Measurements from ENCODE around the gene LRRC47.

The LRRC47 gene

GRCh38 chr1:3838788-3839187, 42.5 kb upstream of the LRRC47 start:
- Histone ChIP-seq H3F3A (ENCODE audit: control insufficient read depth, insufficient read depth) (0 out of 2 replicates have a peak, but pooled peaks cover 2% of the 10 kb centered on the region), H3K4me1 (ENCODE audit: control insufficient read depth, low read length) (peaks cover 22% of the 10 kb centered on the region), H3K36me3 (ENCODE audit: control insufficient read depth, low read length) (peaks cover 63% of the 10 kb centered on the region), H3K79me2 (ENCODE audit: control insufficient read depth, low read length) (no peaks in the 10 kb centered on the region), H3K4me2 (ENCODE audit: low read length) (no peak overlapping the region), H4K20me1 (ENCODE audit: control insufficient read depth, insufficient read depth, low read depth, low read length) (no peaks in the 10 kb centered on the region), H3K9me3 (ENCODE audit: control insufficient read depth, insufficient read depth, low read length) (no peaks in the 10 kb centered on the region), H3K27ac (ENCODE audit: low read depth, low read length) (no peak overlapping the region), H3K27me3 (ENCODE audit: control insufficient read depth, low read length) (no peaks in the 10 kb centered on the region), H3K9me2 (replicated peaks; ENCODE audit: control insufficient read depth, low read length) (no peaks in the 10 kb centered on the region), H3K4me3 (ENCODE audit: low read length) (no peak overlapping the region)
- TF ChIP-seq CTCF (IDR thresholded peaks at IDR 0.05; ENCODE audit: low read depth, low read length, poor library complexity, severe bottlenecking) (no peak), EZH2phosphoT487 (IDR thresholded peaks at IDR 0.05; ENCODE audit: borderline replicate concordance, low read length) (no peak)

- Histone ChIP-seq H3K9me2 (replicated peaks; ENCODE audit: control insufficient read depth, low read length) (no peaks in the 10 kb centered on the region), H3F3A (ENCODE audit: control insufficient read depth, insufficient read depth) (0 out of 2 replicates have a peak, but pooled peaks cover 2% of the 10 kb centered on the region), H3K9me3 (ENCODE audit: control insufficient read depth, insufficient read depth, low read length) (no peaks in the 10 kb centered on the region), H3K36me3 (ENCODE audit: control insufficient read depth, low read length) (peaks cover 58% of the 10 kb centered on the region), H3K27ac (ENCODE audit: low read depth, low read length) (no peak overlapping the region), H3K4me3 (ENCODE audit: low read length) (no peak overlapping the region), H3K27me3 (ENCODE audit: control insufficient read depth, low read length) (no peaks in the 10 kb centered on the region), H3K79me2 (ENCODE audit: control insufficient read depth, low read length) (no peaks in the 10 kb centered on the region), H4K20me1 (ENCODE audit: control insufficient read depth, insufficient read depth, low read depth, low read length) (no peaks in the 10 kb centered on the region), H3K4me2 (ENCODE audit: low read length) (no peak overlapping the region), H3K4me1 (ENCODE audit: control insufficient read depth, low read length) (peaks cover 11% of the 10 kb centered on the region)
- TF ChIP-seq EZH2phosphoT487 (IDR thresholded peaks at IDR 0.05; ENCODE audit: borderline replicate concordance, low read length) = no peak
- no peak for TF ChIP-seq CTCF (IDR thresholded peaks at IDR 0.05; ENCODE audit: low read depth, low read length, poor library complexity, severe bottlenecking)
Observed at GRCh38 chr1:3837685-3838084, 41.4 kb upstream of the LRRC47 start.

- H3F3A ChIP-seq (ENCODE audit: control insufficient read depth, insufficient read depth) = 0 out of 2 replicates have a peak, but pooled peaks cover 2% of the 10 kb centered on the region
- no peak overlapping the region for H3K4me3 ChIP-seq (ENCODE audit: low read length)
- no peaks in the 10 kb centered on the region for H3K27me3 ChIP-seq (ENCODE audit: control insufficient read depth, low read length)
- H3K9me2 ChIP-seq (replicated peaks; ENCODE audit: control insufficient read depth, low read length) = no peaks in the 10 kb centered on the region
- H4K20me1 ChIP-seq (ENCODE audit: control insufficient read depth, insufficient read depth, low read depth, low read length) = no peaks in the 10 kb centered on the region
- H3K4me2 ChIP-seq (ENCODE audit: low read length) = no peak overlapping the region
- H3K36me3 ChIP-seq (ENCODE audit: control insufficient read depth, low read length) = peaks cover 61% of the 10 kb centered on the region
- H3K4me1 ChIP-seq (ENCODE audit: control insufficient read depth, low read length) = peaks cover 11% of the 10 kb centered on the region
- TF ChIP-seq EZH2phosphoT487 (IDR thresholded peaks at IDR 0.05; ENCODE audit: borderline replicate concordance, low read length) (no peak), CTCF (IDR thresholded peaks at IDR 0.05; ENCODE audit: low read depth, low read length, poor library complexity, severe bottlenecking) (no peak)
- H3K27ac ChIP-seq (ENCODE audit: low read depth, low read length) = no peak overlapping the region
- H3K9me3 ChIP-seq (ENCODE audit: control insufficient read depth, insufficient read depth, low read length) = no peaks in the 10 kb centered on the region
- H3K79me2 ChIP-seq (ENCODE audit: control insufficient read depth, low read length) = no peaks in the 10 kb centered on the region
Observed at GRCh38 chr1:3837200-3837599, 40.9 kb upstream of the LRRC47 start.

All from DOHH2 (cell line).